ENCODE results near the gene ITPK1.

- TF ChIP-seq EZH2phosphoT487 (IDR thresholded peaks at IDR 0.05; ENCODE audit: borderline replicate concordance, low read length) (no peak), CTCF (conservative IDR thresholded peaks at IDR 0.05; ENCODE audit: low read depth, low read length) (no peak)
These were observed 176.0 kb downstream of the ITPK1 start for GRCh38 chr14:92939699-92940098.

Measured in PC-3 (cell line).